ENCODE results near the gene FUT9. TPM values are rescaled to one million over a fixed set of nuclear protein-coding genes. Genes with fewer than 3 reads are reported as not detected.

Gene FUT9
- total and polyA plus RNA-seq, 10 of the 15 experiments (the other 5 are each of a cell fraction or from before 2014, with no cell fraction given) = not detected

- no peak for TF ChIP-seq IRF4 (IDR thresholded peaks at IDR 0.05; ENCODE audit: low read depth, low read length)
These were observed 178.9 kb downstream of the FUT9 start (continued) for GRCh38 chr6:96194675-96195074.

- ATAC-seq = no peak
- Histone ChIP-seq H3K4me3 (no peak overlapping the region), H3K4me2 (ENCODE audit: control insufficient read depth, insufficient read depth) (no peak overlapping the region), H3K9ac (ENCODE audit: control insufficient read depth, insufficient read depth, low read length) (no peak overlapping the region), H3K27me3 (replicated peaks in 1 of 2; ENCODE audit: control insufficient read depth in 2 of 2, insufficient read depth in 2 of 2, low read length in 1 of 2) (no peaks in the 10 kb centered on the region), H3K9me3 (replicated peaks; ENCODE audit: control insufficient read depth, insufficient read depth, low read length) (no peaks in the 10 kb centered on the region), H3K4me1 (ENCODE audit: control insufficient read depth, insufficient read depth, low read length) (no peaks in the 10 kb centered on the region), H3K27ac (ENCODE audit: control insufficient read depth, insufficient read depth) (no peak overlapping the region), H3K36me3 (ENCODE audit: control insufficient read depth in 2 of 2, insufficient read depth in 2 of 2, low read length in 1 of 2) (no peaks in the 10 kb centered on the region), H4K20me1 (ENCODE audit: control insufficient read depth, insufficient read depth) (no peaks in the 10 kb centered on the region), H3K79me2 (ENCODE audit: control insufficient read depth, insufficient read depth, low read length) (no peaks in the 10 kb centered on the region), H2AFZ (ENCODE audit: control insufficient read depth, low read depth, low read length) (no peak overlapping the region)
- no TSS peak for BruUV-seq (replicated peaks)
- no peak for DNase-seq (ENCODE audit: low read depth, low spot score)
- CTCF ChIA-PET = no interaction called here
- FAIRE-seq = no peak
- TF ChIP-seq NKRF (conservative IDR thresholded peaks at IDR 0.05) (no peak), IKZF2 (IDR thresholded peaks at IDR 0.05) (no peak), RAD51 (IDR thresholded peaks at IDR 0.05) (no peak), HDAC2 (IDR thresholded peaks at IDR 0.05) (no peak)
- WGBS (ENCODE audit: insufficient coverage, insufficient replicate concordance, low lambda C conversion rate, missing lambda C conversion rate) = 41% methylated on average over 3 of the region's 3 CpGs
- in situ Hi-C loops (cut with MboI) (no loop called here), intact Hi-C loops (cut with micrococcal nuclease; ENCODE audit: unreplicated experiment) (no loop called here)
- POLR2A ChIA-PET = no interaction called here
- RAD21 ChIA-PET (ENCODE audit: unreplicated experiment) = no interaction called here
- SMC1A ChIA-PET (ENCODE audit: uncharacterized antibody, unreplicated experiment) = no interaction called here
These were observed 179.5 kb downstream of the FUT9 start for GRCh38 chr6:96195272-96195671.

GRCh38 chr6:96196633-96197032 is 180.9 kb downstream of the FUT9 start:
- H3K9me3 ChIP-seq (replicated peaks; ENCODE audit: control insufficient read depth, insufficient read depth, low read length) = no peaks in the 10 kb centered on the region
- in situ Hi-C loops (cut with MboI) (no loop called here), intact Hi-C loops (cut with micrococcal nuclease; ENCODE audit: unreplicated experiment) (no loop called here)
- CTCF ChIA-PET = no interaction called here
- H3K4me1 ChIP-seq (ENCODE audit: control insufficient read depth, insufficient read depth, low read length) = no peaks in the 10 kb centered on the region
- WGBS (ENCODE audit: insufficient coverage, insufficient replicate concordance, low lambda C conversion rate, missing lambda C conversion rate) = 33% methylated on average over 2 of the region's 3 CpGs
- no peak overlapping the region for H3K4me2 ChIP-seq (ENCODE audit: control insufficient read depth, insufficient read depth)
- H3K9ac ChIP-seq (ENCODE audit: control insufficient read depth, insufficient read depth, low read length) = no peak overlapping the region
- no peak for DNase-seq (ENCODE audit: low read depth, low spot score)
- POLR2A ChIA-PET = no interaction called here
- SMC1A ChIA-PET (ENCODE audit: uncharacterized antibody, unreplicated experiment) = no interaction called here
- TF ChIP-seq RFX5 (IDR thresholded peaks at IDR 0.05; ENCODE audit: low read depth, low read length) (no peak), BRCA1 (IDR thresholded peaks at IDR 0.05; ENCODE audit: low read depth, low read length) (no peak), RELB (IDR thresholded peaks at IDR 0.05; ENCODE audit: low read depth) (no peak), POLR2AphosphoS2 (IDR thresholded peaks at IDR 0.05; ENCODE audit: low read depth, low read length) (no peak), SMARCA5 (IDR thresholded peaks at IDR 0.05) (no peak), SMC3 (IDR thresholded peaks at IDR 0.05; ENCODE audit: borderline replicate concordance, low read length) (no peak), BCL3 (IDR thresholded peaks at IDR 0.05; ENCODE audit: borderline replicate concordance, insufficient read depth, low read depth, low read length, poor library complexity, severe bottlenecking) (no peak)
- RAD21 ChIA-PET (ENCODE audit: unreplicated experiment) = no interaction called here
- H3K27me3 ChIP-seq (replicated peaks in 1 of 2; ENCODE audit: control insufficient read depth in 2 of 2, insufficient read depth in 2 of 2, low read length in 1 of 2) = no peaks in the 10 kb centered on the region
- H3K4me3 ChIP-seq = no peak overlapping the region
- FAIRE-seq = no peak
- no peak overlapping the region for H2AFZ ChIP-seq (ENCODE audit: control insufficient read depth, low read depth, low read length)
- BruUV-seq (replicated peaks) = no TSS peak
- H3K27ac ChIP-seq (ENCODE audit: control insufficient read depth, insufficient read depth) = no peak overlapping the region
- H4K20me1 ChIP-seq (ENCODE audit: control insufficient read depth, insufficient read depth) = no peaks in the 10 kb centered on the region
- ATAC-seq = no peak
- H3K36me3 ChIP-seq (ENCODE audit: control insufficient read depth in 2 of 2, insufficient read depth in 2 of 2, low read length in 1 of 2) = no peaks in the 10 kb centered on the region
- no peaks in the 10 kb centered on the region for H3K79me2 ChIP-seq (ENCODE audit: control insufficient read depth, insufficient read depth, low read length)

All from GM12878 (cell line).